ENCODE measurements around the gene MAP3K1.
"Not testable (repeated sequence)": the region's sequence is repeated elsewhere in the genome, so short reads cannot be mapped to it uniquely, and the experiment has no call there.

The MAP3K1 gene

DNA sequence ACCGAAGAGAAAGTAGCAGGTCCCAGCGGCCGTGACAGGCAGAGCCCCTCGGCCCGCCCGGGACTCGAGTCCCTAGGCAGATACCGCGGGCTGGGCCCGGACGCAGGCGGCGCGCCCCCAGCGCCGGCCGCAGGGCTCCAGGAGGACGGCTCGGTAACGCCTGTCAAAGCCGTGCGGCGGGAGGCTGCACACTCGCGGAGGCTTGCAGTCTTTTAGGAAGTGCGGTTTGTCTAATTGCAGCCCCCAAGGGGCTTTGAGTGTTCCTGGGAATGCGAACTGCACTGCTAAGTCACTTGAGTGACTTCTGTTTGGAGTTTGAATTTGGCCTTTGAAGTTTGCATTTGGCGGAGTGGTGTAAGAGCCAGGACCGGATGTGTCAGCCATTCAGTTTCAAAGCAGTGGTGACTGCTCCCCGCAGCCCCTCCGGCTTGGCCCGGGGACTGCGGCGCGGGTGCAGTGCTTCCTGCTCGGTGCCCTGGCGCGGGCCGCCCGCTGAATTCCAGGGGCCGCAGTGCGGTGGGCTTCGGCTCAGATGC lies 1.3 kb downstream of the MAP3K1 start:
- peak; percentile 82 for DNase-seq (ENCODE audit: low spot score)

DNA sequence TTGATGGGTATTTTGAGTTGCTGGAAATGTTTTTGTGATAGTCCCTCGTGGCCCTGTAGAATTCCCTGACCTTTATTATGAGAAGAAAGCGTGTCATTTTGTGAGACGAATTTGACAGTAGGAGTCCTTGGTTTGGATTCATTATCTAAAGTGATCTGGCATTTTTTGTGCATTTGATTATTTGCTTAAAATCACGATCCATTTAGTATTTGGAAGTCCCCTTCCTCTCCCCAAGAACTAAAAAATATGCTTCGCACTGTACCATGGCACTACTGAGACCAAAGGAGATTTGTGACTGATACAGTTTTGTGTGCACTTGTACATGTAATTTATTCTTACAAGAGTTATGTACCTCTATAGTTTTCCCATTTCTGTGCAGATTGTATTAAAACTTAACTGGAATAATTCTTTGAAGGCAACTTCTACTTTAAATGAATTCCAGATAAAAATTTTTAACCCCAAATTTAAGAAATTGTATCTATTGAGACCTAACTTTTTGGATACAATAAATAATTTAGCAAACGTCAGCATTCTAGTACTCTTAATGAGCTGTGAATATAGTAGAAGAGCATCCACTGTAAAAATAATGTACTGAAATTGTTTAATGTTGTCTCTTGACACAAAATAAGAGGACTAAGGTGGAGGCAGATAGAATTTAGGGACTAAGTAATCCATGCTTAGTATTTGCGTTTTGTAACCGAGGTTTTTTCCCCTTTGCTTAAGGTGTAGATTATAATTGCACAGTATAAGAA lies 2.1 kb downstream of the MAP3K1 start:
- DNase-seq (ENCODE audit: low spot score): no peak

DNA sequence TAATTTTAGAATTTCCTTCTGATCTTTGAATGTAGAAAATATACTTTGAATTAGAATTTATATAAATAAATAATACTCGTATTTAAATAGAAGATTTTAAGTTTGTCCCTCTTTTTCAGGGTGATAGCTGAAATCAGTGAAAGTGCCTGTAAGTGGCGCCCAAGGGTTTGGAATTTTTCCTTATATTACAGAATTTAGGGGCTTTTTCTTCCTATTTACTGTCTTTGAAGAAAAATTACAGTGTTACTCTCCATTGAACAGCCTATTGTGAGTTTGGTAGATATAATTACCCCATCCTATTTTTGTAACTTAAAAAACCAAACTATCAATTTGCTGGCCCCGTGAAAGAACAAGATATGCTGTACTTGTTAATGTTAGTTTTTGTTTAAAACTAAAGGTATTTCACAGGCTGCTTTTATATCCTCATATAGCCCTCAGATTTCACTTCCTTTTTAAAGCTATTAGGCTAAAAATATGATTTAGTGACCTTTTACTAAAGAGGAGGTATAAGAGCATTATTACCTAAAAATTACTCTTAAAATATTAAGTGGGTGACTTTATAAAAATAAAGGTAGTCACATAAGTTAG lies 3.2 kb downstream of the MAP3K1 start:
- DNase-seq (ENCODE audit: low spot score): peak; percentile 47

DNA sequence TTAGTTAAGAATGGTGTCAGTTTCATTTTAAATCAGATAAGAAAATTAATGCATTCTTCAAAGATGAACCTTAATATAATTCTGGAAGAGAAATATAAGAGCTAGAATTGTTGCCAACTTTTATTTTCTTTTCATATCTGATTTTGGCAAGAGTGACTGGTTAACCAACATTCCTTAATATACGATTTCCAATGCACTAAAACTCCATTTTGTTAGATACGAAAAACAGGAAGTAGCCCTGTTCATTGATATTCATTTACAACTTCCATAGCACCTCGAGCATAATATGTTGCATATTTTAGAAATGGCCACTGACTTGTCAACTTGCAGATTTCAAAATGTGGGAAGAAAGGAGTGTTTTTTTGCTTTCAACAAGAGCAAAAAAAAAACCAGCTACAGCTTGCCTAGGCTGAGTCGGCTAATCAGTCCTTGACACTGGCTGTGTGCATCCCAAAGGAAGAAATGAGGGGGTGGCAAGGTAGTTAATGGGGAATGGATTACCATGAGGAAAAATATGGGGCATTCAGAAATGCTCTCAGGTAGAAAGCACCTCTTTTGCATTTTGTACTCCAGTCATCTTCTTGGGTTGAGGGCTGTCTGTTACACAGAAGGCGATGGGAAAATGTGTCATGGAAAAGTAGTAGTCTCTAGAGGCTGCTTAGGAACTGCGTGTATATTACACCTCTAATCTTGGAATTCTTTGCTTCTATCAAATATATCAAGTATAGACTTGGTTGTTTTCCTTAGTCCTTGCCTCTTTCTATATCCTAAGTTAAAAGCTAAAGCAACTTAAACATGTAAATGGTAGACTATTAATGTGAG lies 3.9 kb downstream of the MAP3K1 start:
- no peak for DNase-seq (ENCODE audit: low spot score)

DNA sequence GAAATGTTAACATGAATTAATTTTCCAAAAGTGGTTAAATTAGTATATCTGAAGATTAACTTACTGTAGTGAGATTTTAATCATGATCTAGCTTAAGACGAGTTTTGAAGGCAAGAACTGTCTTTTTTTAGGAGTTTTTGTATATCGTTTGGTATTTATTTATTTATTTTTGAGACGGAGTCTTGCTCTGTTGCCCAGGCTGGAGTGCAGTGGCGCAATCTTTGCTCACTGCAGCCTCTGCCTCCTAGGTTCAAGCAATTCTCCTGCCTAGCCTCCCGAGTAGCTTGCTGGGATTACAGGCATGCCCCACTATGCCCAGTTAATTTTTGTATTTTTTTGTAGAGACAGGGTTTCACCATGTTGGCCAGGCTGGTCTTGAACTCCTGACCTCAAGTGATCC lies 6.5 kb downstream of the MAP3K1 start:
- not testable (repeated sequence) for DNase-seq (ENCODE audit: low spot score)

DNA sequence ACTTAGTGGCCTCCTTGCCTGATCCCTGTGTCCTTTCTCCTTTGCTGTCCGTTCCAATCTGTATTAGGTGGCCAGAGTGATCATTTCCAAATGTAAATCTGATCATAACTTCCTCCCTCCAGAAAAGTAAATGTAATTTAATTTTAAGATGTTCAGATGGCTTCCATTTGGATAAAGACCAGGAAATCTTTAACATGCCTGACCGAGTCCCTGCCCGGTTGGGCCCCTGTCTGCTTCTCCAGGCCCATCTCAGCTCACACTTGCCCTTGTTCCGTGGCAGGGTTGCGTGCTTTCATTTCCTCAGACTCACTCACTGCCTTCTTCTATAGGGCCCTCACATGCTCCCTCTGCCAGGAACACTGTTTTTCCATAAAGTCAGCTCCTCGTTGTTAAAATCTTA lies 7.6 kb downstream of the MAP3K1 start:
- no peak for DNase-seq (ENCODE audit: low spot score)

DNA sequence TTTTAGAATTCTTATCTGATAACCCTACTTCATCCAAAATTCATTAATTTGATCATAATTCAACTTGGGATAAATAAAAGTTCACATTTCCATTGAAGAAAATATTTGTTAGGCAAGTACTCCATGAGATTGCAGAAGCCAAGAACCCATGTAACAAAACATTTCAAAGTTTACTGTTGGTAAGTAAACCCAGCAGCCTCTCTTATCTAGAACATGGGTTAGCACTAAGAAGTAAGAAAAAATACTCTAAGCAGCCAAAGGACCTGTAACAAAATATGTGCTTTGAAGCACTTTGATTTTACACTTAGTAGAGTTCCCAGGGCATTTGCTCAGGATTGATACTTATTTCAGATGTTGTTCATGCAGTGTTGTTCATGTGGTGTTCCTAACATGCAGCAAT lies 8.7 kb downstream of the MAP3K1 start:
- DNase-seq (ENCODE audit: low spot score): no peak

DNA sequence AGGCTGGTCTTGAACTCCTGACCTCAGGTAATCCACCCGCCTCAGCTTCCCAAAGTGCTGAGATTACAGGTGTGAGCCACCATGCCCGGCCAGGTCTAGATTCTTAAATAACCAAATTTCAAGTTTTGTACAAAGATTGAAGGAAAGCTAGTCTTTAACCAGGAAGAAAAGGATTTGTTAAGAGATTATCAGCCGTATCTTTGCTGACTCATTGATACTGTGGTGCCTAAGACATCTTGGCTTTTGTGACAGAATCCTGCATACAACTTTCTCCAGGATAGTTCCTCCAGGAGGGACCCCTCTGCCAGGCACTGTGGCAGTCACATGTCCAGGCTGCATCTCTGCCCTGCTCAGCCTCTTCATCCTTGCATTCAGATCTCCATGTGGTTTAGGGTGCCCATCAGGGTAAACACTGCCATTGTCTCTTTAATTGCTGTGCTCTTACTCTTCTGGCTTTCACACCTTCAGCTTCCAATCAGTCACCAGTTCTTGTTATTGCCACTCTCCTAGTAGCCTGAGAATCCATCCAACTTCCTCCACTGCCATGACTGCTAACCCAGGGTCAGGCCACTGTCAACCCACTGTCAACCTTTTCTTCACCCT lies 10.0 kb downstream of the MAP3K1 start:
- DNase-seq (ENCODE audit: low spot score): no peak

DNA sequence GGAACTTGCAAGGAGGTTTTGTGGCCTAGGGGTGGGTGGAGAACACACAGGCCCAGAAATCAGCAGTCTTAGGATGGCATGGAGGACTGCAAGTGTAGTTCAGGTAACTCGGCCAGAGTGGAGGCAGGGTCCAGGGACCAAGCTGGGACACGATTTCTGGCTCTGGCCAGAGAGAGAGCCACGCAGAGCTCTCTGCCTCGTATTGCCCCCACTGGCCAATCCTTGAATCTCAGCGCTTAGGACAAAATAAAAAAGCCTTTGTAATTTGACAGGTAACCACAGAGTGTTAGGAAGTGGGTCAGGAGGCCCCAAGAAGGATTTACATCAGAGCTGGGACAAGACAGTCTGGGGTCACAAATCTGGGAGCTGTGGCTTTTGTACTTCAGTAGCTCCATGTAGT lies 11.7 kb downstream of the MAP3K1 start:
- DNase-seq (ENCODE audit: low spot score): no peak

DNA sequence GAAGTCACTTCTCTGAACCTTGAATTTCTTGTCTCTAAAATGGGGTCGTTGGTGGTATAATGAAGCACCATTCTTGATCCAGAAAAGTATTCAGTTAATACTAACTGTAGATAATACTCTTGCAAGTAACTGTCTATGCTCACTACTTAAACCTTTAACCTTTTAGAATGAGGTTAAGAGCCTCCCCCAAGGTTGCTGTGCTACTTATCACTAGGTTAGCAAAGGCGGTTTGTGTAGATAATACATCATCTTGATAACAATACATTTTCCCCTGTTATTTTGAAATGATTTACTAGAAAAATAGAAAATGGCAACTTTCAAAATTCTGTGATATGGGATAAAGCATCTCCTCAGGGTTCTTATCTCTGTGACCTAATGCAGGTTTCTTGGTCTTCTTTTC lies 12.6 kb downstream of the MAP3K1 start:
- DNase-seq (ENCODE audit: low spot score): no peak

DNA sequence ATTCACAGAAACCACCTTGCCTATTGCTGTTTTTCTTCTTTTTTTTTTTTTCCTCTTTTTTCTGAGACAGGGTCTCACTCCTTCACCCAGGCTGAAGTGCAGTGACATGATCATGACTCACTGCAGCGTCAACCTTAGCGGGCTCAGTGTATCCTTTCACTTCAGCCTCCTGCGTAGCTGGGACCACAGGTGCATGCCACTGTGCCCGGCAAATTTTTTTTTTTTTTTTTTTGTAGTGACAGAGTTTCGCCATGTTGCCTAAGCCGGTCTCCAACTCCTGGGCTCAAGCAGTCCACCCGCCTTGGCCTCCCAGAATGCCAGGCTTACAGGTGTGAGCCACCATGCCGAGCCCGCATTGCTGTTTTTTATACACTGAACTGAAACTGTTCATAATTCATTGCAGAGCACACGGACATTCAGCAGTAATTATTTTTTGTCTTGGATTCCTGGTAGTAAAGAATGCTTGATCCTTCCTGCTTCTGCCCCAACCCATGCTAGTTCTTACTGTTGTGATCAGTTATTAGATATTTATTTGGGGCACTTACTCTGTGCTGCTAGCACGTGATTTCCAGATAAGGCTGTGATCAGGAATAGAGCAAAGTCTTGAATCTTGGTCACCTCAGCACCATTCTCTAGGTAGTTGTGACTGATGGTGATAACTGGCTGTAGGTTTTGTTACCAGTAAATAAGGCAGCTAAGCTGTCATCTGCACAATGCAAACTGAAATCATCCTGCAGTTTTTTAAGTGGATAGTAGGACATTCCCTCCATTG lies 14.0 kb downstream of the MAP3K1 start:
- DNase-seq (ENCODE audit: low spot score): peak; percentile 25

DNA sequence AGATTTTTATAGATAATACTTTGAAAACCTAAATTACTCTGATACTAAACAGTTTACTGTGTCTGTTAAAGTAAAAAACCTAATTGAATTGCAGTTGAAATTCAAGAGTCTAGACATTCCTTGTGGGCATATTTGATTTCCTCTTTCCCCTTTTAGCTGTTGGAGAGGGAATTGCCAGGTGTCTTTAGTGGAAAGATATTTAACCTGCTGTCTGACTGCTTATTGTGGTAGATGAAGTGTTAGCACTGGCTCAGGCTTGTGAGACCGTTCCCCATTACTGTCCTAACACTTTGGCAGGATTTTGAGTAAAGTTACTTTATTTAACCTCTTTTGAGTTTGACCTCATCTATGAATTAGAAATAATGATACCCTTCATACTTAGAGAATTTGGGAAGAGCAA lies 16.4 kb downstream of the MAP3K1 start:
- no peak for DNase-seq (ENCODE audit: low spot score)

DNA sequence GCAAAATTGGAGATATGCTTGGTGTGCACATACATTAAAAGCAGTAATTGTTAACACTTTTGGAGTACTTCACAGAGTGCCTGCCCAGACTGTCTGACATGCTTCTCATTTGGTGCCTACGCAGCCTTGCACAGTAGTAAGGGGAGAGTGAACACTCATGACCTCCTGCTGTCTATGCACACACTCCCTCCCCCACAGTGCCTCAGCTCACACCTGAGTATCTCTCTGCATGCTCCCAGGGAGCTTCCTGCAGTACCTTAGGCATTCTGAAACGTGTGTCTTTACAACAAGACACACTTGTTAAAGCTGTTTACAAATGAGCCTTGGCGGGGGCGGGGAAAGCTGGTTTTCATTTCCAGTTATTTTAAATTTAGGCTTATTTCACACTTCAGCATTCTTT lies 18.0 kb downstream of the MAP3K1 start:
- DNase-seq (ENCODE audit: low spot score): no peak

DNA sequence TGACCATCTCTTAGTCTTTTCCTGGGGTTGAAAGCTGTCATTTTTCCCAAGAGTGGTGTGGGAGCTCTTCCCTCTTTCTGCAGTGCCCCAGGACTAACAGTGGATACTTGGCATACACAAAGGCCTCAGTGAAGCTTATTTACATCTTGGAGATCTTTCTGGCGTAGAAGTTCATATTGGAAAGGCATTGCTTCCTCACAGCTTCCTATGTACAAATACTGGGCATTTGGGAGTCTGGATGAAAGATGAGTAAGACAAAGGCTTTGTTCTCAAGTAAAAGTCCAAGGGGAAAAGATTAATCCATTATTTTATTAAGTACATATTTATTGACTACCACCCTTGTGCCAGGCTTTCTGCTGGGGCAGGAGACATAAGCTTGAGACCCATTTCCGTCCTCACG lies 22.0 kb downstream of the MAP3K1 start:
- DNase-seq (ENCODE audit: low spot score): no peak

DNA sequence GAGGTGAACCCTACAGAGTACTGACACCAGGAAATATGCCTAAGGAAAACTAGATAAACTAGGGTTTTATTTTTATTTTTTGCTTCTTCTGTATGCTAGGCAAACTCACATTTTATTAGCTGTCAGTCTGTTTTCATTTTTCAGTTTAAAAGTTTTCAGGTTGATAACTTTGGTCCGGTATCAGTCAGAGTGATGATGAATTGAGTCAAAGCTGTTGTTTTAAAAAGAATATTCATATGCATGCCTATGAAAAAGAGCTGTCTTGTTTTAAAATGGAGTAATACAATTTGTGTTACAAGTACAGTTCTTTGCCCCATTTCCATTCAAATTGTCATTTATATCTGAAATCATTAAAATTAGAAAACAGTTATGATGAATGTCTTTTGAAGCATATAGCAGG lies 22.6 kb downstream of the MAP3K1 start:
- DNase-seq (ENCODE audit: low spot score): no peak

DNA sequence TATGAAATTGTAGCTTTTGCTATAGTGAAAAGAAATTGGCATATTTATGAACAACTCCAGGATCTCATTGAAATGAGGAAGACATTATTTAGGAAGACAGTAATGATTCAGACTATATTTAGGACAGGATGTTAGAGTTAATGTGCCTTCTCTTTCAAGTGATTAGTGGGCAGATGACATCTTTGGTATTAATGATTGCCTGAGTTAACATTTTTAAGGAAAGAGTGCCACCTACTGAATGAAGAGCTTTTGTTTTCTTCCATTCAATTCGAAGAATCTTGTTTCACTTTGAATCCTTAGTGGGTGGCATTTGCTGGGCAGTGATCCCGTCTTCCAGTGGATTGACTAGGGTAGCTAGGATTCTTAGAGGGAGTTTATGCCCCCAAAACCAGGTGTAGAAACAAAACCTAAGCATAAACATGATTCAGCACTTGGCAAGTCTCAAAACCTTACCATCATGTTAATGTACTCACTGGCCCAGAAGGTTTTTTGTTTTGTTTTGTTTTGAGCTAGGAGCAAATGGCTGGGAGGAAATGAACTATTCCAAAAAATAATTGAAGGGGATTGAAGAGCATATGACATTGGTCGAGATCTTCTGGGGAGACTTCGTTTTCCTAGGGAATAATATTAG lies 23.2 kb downstream of the MAP3K1 start:
- peak; percentile 49 for DNase-seq (ENCODE audit: low spot score)

DNA sequence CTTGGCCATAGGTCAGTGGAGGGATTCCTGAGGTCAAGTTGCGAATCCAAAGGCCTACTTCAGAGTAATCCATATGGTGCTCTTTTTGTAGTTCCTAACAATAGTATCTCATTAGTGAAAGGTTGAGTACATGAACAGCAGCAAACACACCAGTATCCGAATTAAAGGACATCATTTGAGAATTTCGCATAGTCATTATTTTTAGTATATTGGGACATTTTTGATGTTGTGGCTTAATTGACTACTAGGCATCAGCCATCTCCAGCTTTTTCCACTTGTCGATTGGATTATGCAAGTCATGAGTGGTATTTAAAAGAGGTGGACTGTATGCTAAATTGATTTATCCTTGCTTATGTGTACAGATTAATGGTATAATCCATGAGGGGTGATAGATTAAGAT lies 23.7 kb downstream of the MAP3K1 start:
- DNase-seq (ENCODE audit: low spot score): no peak

DNA sequence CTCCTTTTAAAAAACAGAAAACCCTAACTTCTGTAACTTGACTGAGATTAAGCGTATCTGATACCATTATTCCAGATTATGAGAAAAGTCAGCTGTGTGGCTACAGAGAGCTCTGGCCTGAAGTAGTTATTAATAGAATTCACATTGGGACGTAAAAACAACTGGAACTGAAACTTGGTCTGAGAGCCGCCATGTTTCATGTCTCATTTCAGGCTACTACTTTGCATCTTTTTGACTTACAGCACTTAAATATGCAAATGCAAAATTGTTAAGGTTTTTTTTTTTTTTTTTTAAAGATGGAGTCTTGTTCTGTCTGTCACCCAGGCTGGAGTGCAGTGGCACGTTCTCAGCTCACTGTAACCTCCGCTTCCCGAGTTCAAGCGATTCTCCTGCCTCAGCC lies 25.2 kb downstream of the MAP3K1 start:
- DNase-seq (ENCODE audit: low spot score): no peak

DNA sequence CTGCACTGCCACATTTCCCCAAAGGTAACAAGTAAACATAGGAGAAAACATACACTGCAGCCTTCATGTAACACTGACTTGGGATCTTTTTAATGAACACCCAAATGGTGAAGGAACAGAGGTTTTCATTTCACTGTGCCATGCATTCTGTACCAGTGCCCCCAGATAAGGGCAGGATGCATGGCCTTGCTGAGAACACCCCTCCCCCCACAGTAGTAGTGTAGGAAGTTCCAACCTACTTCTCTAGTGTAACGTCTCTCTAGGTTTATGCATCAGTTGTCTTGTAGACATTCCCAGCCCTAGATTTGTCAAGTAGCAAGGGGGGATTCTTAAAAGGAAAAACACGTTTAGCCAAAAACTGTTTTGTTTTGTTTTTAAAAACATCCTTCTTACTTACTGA lies 29.9 kb downstream of the MAP3K1 start:
- DNase-seq (ENCODE audit: low spot score): no peak

DNA sequence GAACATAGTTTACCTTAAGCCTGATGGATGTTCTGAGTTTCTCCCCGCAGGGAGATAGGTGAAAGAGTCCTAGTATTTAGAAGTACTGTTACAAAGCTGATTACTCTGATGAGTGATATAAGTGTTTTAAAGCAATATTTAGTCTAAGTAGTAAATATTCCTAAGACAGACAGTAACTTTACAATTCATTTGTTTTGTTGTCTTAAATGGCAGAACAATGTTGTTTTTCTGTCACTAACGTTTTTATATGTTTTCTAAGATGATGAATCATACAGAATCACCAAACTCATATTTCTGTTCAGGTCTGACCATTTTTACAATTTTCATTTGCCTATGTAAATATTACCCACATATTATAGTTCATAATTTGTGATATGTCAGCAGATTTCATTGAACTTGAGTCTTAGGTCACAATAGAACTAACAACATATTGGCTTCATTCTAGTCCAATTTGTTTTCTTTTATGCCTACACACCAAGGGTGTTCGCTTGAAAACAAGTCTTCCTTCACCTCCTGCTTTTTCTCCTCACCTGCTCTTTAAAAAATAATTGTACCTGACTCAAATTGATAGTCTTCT lies 30.6 kb downstream of the MAP3K1 start:
- no peak for DNase-seq (ENCODE audit: low spot score)

DNA sequence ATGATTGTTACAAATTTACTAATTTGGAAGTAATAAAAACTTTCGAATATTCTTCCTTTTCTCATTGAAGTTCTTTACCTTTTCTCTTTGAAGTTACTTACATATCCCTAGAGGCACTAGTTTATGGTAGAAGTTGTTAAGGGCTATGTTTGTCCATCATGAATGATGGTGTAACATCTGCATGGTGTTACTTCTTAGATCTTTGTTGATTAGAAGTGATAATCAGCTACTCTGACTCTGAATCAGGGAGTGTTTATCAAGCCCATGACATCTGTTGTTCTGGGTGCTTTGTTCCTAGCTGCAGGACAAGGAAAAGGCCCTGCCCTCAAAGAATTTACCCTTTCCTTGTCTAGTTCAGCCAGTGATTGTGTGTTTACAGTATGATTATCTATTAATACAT lies 32.9 kb downstream of the MAP3K1 start:
- no peak for DNase-seq (ENCODE audit: low spot score)
